Measurements from ENCODE around the gene RALY.

Gene RALY

DNA sequence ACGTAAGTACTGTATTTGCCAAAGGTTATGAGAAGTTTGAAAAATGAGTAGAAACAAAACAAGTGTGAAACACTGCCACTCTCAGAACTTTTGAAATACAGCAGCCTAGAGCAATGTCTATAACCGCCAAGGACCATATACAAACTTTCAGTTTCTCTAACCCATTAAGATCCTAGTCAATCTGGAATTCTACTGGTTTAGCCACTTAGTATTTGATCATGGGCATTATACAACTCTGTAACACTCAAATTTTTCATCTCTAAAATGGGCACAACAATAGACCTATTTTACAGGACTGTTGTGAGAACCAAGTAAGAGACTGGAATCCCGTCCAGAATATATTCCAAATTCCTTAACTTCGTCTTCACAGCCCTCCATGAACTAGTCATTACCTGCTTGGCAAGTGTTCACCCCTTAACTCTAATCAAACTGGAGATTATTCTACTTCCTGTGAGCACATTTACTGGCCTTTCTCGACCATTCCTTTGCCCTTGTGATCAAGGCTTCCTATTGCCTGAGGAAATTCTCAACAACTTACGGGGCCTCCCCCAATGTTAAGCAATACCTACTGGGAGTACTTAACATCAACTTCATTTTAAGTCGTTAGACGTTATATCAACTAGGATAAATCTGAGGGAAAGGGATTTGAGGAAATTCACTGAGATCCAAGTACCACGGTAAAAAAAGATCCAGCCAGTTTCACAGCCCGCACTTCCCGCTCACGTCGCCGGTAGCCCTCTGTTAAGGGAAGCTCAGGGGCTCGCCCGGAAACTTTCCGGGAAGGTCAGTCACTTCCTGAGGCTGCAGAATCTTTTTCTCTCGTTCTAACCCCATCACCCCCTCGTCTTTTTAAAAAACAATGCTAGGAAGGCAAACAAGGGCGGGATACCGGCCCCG, 117.3 kb downstream of the RALY start:
- Histone ChIP-seq H3K4me1 (ENCODE audit: insufficient read depth, low read length) (peaks cover 9% of the 10 kb centered on the region), H3K9me3 (ENCODE audit: insufficient read depth, low read depth, low read length) (no peaks in the 10 kb centered on the region), H3K27me3 (ENCODE audit: insufficient read depth, low read length) (no peaks in the 10 kb centered on the region), H3K27ac (ENCODE audit: low read depth, low read length) (peak overlapping the region; percentile 99), H3K36me3 (ENCODE audit: insufficient read depth, low read length) (peaks cover 29% of the 10 kb centered on the region), H3K9ac (ENCODE audit: low read depth, low read length) (peak overlapping the region; percentile 99), H3K4me3 (ENCODE audit: low read length) (peak overlapping the region; percentile 95)
- WGBS: 9% methylated on average over 22 of the region's 22 CpGs

DNA sequence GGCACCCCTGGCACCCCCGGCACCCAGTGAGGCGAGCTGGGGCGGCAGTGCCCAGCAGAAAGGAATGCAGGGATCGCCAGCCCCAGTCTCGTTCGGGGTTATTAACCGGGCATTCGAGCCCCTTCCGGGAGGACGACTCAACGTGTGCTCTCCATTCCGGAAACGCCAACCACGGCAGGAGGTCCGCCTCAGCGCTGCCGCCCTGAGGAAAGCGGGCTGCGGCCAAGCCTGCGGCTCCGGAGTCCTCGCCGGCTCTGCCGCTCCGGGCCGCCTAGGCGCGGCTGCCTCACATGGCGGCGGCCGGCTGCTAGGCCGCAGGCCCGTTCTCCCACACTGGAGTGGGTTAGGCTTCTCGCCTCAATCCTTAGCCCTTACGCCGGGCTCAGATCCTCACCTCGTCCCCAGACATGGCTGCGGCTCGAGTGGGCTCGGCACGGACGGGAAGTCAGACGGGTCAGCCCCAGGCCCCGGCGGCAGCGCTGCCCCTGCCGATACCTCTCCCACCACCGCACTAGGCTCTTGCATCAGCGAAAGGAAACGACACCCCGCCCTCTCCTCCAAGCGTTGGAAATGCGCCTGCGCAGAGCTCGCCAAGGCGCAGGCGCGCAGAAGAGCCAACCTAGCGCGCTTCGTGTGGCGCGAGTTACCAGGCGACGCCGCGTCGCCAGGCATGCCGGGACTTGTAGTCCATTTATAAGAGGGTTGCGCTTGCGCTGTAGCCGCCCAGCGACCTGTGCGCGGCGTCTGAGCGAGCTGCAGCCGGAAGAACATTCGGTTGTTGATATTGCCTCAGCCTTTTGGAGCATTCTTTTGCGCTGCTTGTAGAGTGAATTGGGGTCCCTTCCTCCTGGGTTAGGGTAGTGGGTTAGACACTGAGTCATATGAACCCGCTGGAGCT, 118.2 kb downstream of the RALY start, which contains the start of gene EIF2S2:
EIF2S2 (minus strand) TSS at position 542 of the 898 bp plus-strand sequence; CDS start at position 409, 133 bp downstream.
- Histone ChIP-seq H3K9ac (ENCODE audit: low read depth, low read length) (peak within 1 kb of the TSS; percentile 99), H3K4me1 (ENCODE audit: insufficient read depth, low read length) (peaks cover 9% of the 10 kb centered on the region), H3K36me3 (ENCODE audit: insufficient read depth, low read length) (peaks cover 22% of the 10 kb centered on the region), H3K9me3 (ENCODE audit: insufficient read depth, low read depth, low read length) (no peaks in the 10 kb centered on the region), H3K27ac (ENCODE audit: low read depth, low read length) (peak within 1 kb of the TSS; percentile 99), H3K27me3 (ENCODE audit: insufficient read depth, low read length) (no peaks in the 10 kb centered on the region), H3K4me3 (ENCODE audit: low read length) (peak within 1 kb of the TSS; percentile 95)
- whole genome bisulfite sequencing: under 1% methylated on average over 81 of the region's 81 CpGs

- 8% methylated on average over 18 of the region's 18 CpGs for WGBS
- peaks cover 15% of the 10 kb centered on the region for H3K36me3 ChIP-seq (ENCODE audit: insufficient read depth, low read length)
- H3K27me3 ChIP-seq (ENCODE audit: insufficient read depth, low read length): no peaks in the 10 kb centered on the region
- no peaks in the 10 kb centered on the region for H3K9me3 ChIP-seq (ENCODE audit: insufficient read depth, low read depth, low read length)
- H3K9ac ChIP-seq (ENCODE audit: low read depth, low read length): peak overlapping the region; percentile 77
- H3K27ac ChIP-seq (ENCODE audit: low read depth, low read length): peak overlapping the region; percentile 50
- H3K4me3 ChIP-seq (ENCODE audit: low read length): peak overlapping the region; percentile 95
- H3K4me1 ChIP-seq (ENCODE audit: insufficient read depth, low read length): peaks cover 9% of the 10 kb centered on the region
These were observed 118.9 kb downstream of the RALY start for GRCh38 chr20:34112600-34113101.

GRCh38 chr20:34114809-34115208, 121.1 kb downstream of the RALY start:
- 93% methylated on average over 4 of the region's 4 CpGs for WGBS
- no peaks in the 10 kb centered on the region for H3K9me3 ChIP-seq (ENCODE audit: insufficient read depth, low read depth, low read length)
- no peak overlapping the region for H3K4me3 ChIP-seq (ENCODE audit: low read length)
- H3K27me3 ChIP-seq (ENCODE audit: insufficient read depth, low read length): peaks cover 4% of the 10 kb centered on the region
- no peak overlapping the region for H3K9ac ChIP-seq (ENCODE audit: low read depth, low read length)
- H3K4me1 ChIP-seq (ENCODE audit: insufficient read depth, low read length): peaks cover 9% of the 10 kb centered on the region
- no peak overlapping the region for H3K27ac ChIP-seq (ENCODE audit: low read depth, low read length)
- H3K36me3 ChIP-seq (ENCODE audit: insufficient read depth, low read length): no peaks in the 10 kb centered on the region

- Histone ChIP-seq H3K9me3 (ENCODE audit: insufficient read depth, low read depth, low read length) (no peaks in the 10 kb centered on the region), H3K9ac (ENCODE audit: low read depth, low read length) (no peak overlapping the region), H3K27ac (ENCODE audit: low read depth, low read length) (no peak overlapping the region), H3K27me3 (ENCODE audit: insufficient read depth, low read length) (peaks cover 4% of the 10 kb centered on the region), H3K4me1 (ENCODE audit: insufficient read depth, low read length) (peaks cover 7% of the 10 kb centered on the region), H3K36me3 (ENCODE audit: insufficient read depth, low read length) (no peaks in the 10 kb centered on the region), H3K4me3 (ENCODE audit: low read length) (no peak overlapping the region)
These were observed 121.5 kb downstream of the RALY start for GRCh38 chr20:34115232-34115631.

DNA sequence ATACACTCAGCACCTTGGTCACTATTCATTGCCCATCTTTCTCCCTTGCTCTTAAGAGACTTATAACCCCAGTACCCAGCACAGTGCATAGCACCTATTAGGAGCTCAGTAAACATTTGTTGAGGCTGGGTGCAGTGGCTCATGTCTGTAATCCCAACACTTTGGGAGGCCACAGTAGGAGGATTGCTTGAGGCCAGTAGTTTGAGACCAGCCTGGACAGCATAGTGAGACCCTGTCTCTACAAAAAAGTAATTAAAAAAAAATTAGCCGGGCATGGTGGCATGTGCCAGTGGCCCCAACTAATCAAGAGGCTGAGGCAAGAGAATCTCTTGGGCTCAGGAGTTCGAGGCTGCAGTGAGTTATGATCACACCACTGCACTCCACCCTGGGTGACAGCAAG, 126.5 kb downstream of the RALY start:
- H3K9ac ChIP-seq (ENCODE audit: low read depth, low read length): no peak overlapping the region
- H3K27ac ChIP-seq (ENCODE audit: low read depth, low read length): no peak overlapping the region
- 94% methylated on average over 2 of the region's 2 CpGs for WGBS
- peaks cover 4% of the 10 kb centered on the region for H3K27me3 ChIP-seq (ENCODE audit: insufficient read depth, low read length)
- no peaks in the 10 kb centered on the region for H3K36me3 ChIP-seq (ENCODE audit: insufficient read depth, low read length)
- no peaks in the 10 kb centered on the region for H3K4me1 ChIP-seq (ENCODE audit: insufficient read depth, low read length)
- H3K9me3 ChIP-seq (ENCODE audit: insufficient read depth, low read depth, low read length): no peaks in the 10 kb centered on the region
- H3K4me3 ChIP-seq (ENCODE audit: low read length): no peak overlapping the region

DNA sequence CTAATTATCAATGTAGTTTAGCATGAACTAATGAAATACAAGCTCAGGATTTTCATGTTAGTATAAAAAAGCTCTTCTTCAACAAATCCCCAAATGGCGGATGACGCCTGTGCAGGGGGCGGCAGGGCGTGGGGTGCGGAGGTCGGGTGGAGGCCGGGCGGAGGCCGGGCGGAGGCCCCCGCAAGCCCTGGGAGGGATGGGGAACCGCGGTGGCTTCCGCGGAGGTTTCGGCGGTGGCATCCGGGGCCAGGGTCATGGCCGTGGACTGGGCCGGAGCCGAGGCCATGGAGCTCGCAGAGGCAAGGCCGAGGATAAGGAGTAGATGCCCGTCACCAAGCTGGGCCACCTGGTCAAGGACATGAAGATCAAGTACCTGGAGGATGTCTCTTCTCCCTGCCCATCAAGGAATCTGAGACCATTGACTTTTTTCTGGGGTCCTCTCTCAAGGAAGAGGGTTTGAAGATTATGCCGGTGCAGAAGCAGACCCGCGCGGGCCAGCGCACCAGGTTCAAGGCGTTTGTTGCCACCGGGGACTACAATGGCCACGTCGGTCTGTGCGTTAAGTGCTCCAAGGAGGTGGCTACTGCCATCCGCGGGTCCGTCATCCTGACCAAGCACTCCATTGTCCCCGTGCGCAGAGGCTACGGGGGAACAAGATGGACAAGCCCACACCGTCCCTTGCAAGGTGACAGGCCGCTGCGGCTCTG, 128.7 kb downstream of the RALY start:
- no peak overlapping the region for H3K27ac ChIP-seq (ENCODE audit: low read depth, low read length)
- WGBS: 94% methylated on average over 43 of the region's 43 CpGs

DNA sequence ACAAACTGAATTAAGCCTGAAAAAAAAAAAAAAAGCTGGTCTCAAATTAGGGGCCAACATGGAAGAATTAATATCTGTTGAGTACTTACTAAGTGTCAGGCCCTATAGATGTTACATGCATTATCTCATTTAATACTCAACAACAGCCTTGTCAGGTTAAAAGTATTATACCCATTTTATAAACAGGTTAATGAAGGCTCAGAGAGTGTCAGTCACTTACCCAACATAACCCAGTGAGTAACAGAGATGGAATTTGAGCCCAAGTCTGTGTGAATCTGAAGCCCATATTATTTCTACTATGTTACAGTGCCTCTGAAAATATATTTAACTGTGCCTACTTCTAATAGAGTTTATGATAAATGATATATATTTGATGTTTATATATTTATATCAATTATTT, 129.6 kb downstream of the RALY start:
- no peaks in the 10 kb centered on the region for H3K36me3 ChIP-seq (ENCODE audit: insufficient read depth, low read length)
- no peak overlapping the region for H3K4me3 ChIP-seq (ENCODE audit: low read length)
- no peak overlapping the region for H3K9ac ChIP-seq (ENCODE audit: low read depth, low read length)
- no peaks in the 10 kb centered on the region for H3K4me1 ChIP-seq (ENCODE audit: insufficient read depth, low read length)
- H3K9me3 ChIP-seq (ENCODE audit: insufficient read depth, low read depth, low read length): no peaks in the 10 kb centered on the region
- peaks cover 4% of the 10 kb centered on the region for H3K27me3 ChIP-seq (ENCODE audit: insufficient read depth, low read length)
- H3K27ac ChIP-seq (ENCODE audit: low read depth, low read length): no peak overlapping the region

More for the DNA sequence above, 128.7 kb downstream of the RALY start:
- no peak overlapping the region for H3K9ac ChIP-seq (ENCODE audit: low read depth, low read length)
- no peak overlapping the region for H3K4me3 ChIP-seq (ENCODE audit: low read length)
- no peaks in the 10 kb centered on the region for H3K9me3 ChIP-seq (ENCODE audit: insufficient read depth, low read depth, low read length)
- no peaks in the 10 kb centered on the region for H3K4me1 ChIP-seq (ENCODE audit: insufficient read depth, low read length)
- no peaks in the 10 kb centered on the region for H3K36me3 ChIP-seq (ENCODE audit: insufficient read depth, low read length)
- H3K27me3 ChIP-seq (ENCODE audit: insufficient read depth, low read length): peaks cover 4% of the 10 kb centered on the region

GRCh38 chr20:34124469-34125249, 130.9 kb downstream of the RALY start:
- H3K36me3 ChIP-seq (ENCODE audit: insufficient read depth, low read length): no peaks in the 10 kb centered on the region
- no peak overlapping the region for H3K4me3 ChIP-seq (ENCODE audit: low read length)
- WGBS: 90% methylated on average over 2 of the region's 2 CpGs
- H3K9me3 ChIP-seq (ENCODE audit: insufficient read depth, low read depth, low read length): no peaks in the 10 kb centered on the region
- no peaks in the 10 kb centered on the region for H3K4me1 ChIP-seq (ENCODE audit: insufficient read depth, low read length)
- no peak overlapping the region for H3K27ac ChIP-seq (ENCODE audit: low read depth, low read length)
- no peaks in the 10 kb centered on the region for H3K27me3 ChIP-seq (ENCODE audit: insufficient read depth, low read length)
- no peak overlapping the region for H3K9ac ChIP-seq (ENCODE audit: low read depth, low read length)

DNA sequence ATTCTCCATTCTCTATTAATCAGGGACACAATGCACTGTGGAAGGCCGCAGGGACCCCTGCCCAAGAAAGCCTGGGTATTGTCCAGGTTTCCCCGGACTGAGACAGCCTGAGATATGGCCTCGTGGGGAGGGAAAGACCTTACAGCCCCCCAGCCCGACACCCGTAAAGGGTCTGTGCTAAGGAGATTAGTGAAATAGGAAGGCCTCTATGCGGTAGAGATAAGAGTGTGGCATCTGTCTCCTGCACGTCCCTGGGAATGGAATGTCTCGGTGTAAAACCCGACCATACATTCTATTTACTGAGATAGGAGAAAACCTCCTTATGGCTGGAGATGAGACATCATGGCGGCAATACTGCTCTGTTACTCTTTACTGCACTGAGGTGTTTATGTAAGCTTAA, 134.1 kb downstream of the RALY start:
- Histone ChIP-seq H3K4me3 (ENCODE audit: low read length) (no peak overlapping the region), H3K27ac (ENCODE audit: low read depth, low read length) (no peak overlapping the region), H3K4me1 (ENCODE audit: insufficient read depth, low read length) (no peaks in the 10 kb centered on the region), H3K9ac (ENCODE audit: low read depth, low read length) (no peak overlapping the region), H3K27me3 (ENCODE audit: insufficient read depth, low read length) (no peaks in the 10 kb centered on the region), H3K36me3 (ENCODE audit: insufficient read depth, low read length) (no peaks in the 10 kb centered on the region), H3K9me3 (ENCODE audit: insufficient read depth, low read depth, low read length) (no peaks in the 10 kb centered on the region)
- WGBS: 93% methylated on average over 10 of the region's 10 CpGs

Measured in HUES64 (cell line).